GM18505 (cell line): ENCODE measurements around the gene SH2B3.
"Not testable (repeated sequence)": the region's sequence is repeated elsewhere in the genome, so short reads cannot be mapped to it uniquely, and the experiment has no call there.

Source experiments
- ATAC-seq: cut with Tn5 transposase; IDR thresholded peaks from one replicate; pipeline ENCODE4 v1.9.1; 2021; ENCODE audit not compliant: unreplicated experiment
- POLR2A ChIP-seq: IDR thresholded peaks from 4 replicates; pipeline ENCODE4 v1.6.1; 2011; ENCODE audit warnings: borderline replicate concordance; ENCODE audit not compliant: insufficient read depth, insufficient read length; ENCODE audit errors: extremely low read depth

SH2B3 gene

DNA sequence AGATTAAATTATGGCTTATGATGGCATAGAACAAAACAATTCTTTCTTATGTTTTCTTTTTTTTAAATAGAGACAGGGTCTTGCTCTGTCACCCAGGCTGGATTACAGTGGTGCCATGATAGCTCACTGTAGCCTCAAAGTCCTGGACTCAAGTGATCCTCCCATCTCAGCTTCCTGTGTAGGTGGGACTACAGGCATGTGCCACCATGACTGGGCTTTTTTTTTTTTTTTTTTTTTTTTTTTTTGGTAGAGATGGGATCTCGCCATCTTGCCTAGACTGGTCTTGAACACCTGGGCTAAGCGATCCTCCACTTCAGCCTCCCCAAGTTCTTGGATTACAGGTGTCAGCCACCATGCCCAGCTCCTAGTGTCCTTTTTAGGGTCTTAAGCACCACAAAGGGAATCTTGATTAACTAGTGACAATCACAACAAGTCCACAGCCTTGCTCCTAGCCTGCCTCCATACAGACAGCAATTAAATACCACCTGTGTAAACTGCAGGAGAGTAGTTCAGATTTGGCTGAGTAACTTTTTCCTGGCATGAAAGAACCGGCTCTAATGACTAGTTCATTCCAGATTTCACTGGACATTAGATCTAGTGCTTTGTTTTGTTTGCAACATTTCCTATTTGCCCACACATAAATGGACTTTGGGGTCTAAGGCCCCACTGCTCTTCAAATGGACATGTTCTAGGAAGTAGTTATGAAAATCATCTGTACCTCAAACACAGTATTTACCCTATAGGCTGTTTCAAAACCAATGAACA is 61.6 kb downstream of the SH2B3 start:
- TF ChIP-seq POLR2A, result no peak
- no peak for ATAC-seq

DNA sequence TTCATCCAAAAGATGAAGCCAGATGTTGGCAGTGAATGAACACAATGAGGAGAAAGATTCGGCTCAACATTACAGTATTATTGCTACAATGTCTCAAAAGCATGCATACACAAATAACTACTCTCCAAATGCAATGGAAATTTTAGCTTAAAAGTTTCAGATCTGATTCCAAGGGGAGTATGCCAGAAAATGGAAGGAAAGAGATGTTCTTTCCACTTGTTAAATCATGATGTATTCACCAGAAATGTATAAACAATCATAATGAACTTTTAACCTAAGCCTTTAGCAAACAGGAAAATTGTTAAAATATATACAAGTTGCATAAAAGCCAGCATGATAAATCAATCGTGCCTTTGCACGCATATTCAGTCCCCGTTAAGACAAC is 62.1 kb downstream of the SH2B3 start:
- ATAC-seq, result no peak
- TF ChIP-seq POLR2A, result no peak

DNA sequence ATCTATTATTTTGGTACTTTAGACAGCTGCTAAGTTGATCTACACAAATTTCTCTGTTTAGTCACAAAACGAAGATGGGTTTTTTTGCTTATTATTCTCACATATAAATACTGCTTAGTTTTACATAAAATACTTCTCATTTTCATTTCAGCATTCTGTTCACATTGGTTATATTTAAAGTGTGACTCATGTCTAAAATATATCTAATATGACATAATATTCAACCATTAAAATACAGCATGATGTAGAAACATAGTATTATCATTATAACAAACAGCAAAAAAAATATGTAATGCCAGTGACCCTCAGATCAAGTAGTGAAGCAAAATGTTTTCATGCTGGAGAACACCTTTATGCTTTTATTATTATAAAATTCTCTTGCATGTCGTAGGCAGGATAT is 63.7 kb downstream of the SH2B3 start:
- no peak for ATAC-seq
- no peak for TF ChIP-seq POLR2A

DNA sequence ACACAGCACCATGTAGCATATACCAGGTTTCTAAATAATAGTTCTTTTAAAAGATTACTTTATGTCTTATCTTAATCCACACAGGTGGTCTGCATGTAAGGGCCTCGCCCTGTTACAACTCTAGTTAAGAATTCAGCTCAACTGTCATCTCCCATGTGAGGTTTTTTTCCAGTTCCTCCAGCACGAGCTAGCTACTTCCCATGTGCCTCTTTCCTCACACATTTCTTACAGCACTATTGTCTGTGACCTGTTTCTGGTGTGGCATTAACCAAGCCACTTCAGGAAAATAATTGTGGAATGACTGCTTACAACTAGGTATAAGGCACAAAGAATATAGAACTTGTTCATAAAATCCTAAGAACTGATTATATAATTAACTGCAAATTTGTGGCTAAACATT is 65.5 kb downstream of the SH2B3 start:
- no peak for ATAC-seq
- TF ChIP-seq POLR2A, result no peak

DNA sequence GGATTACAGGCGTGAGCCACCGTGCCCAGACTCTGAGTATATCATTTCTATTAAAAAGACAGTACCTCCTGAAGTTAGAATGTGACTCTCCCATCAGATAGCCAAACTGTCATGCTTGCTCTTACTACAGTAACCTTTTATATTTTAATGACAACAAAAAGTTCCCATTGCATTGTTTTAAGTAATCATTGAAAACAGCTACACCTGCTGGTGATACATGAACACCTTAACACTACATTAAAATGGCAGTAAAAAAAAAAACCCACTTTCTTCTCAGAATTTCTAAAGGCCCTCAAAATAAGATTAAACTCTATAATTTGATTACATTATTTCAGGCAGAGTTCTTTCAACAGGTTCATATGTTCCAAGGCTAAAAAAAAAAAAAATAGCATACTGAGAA is 76.7 kb downstream of the SH2B3 start:
- no peak for ATAC-seq
- TF ChIP-seq POLR2A, result no peak

DNA sequence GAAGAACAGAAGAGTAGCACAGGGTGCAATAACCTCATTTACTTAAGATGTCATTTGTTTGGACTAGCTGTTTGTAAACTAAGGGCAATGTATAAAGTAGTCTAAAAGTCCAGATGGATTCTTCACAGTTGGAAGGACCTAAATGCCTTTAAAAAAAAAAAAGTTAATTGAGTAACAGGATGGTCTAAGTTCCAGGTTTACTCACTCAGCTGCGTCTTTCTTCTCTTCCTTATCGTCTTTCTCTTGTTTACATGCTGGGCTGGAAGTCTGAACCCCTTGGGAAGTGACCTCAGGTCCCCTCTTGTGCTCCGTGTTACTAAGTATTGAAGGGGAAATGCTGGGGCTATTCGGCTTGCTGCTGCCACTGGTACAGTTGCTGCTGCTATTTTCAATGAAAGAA is 82.5 kb downstream of the SH2B3 start:
- no peak for ATAC-seq
- TF ChIP-seq POLR2A, result no peak

DNA sequence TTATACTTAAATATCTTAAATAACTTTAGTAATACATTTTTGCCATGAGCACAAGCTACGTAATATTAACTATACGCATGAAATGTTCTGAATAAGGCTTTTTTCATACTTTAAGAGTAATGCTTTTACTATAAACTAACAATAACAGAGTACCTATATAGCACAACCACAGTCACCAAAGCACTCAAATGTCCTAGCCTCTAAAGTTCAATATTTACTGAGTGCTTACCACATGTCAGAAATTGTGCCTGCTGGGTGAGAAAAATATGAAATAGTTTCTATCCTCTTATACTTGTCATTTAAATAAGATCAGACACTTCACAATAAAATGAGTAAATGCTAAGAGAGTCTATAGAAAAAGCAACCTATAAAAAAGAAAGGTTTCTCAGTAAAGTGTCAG is 83.1 kb downstream of the SH2B3 start:
- no peak for TF ChIP-seq POLR2A
- no peak for ATAC-seq

DNA sequence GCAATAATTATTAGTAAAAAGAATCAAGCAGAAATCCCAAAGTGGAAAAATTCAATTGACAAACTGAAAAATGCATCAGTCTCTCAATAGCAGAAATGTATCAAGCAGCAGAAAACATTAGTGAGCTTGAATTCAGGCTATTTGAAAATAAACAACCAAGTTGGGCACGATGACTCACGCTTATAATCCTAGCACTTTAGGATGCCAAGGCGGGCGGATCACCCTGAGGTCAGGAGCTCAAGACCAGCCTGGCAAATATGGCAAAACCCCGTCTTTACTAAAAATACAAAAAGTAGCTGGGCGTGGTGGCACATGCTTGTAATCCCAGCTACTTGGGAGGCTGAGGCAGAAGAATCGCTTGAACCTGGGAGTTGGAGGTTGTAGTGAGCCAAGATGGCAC is 87.3 kb downstream of the SH2B3 start:
- ATAC-seq, result not testable (repeated sequence)

DNA sequence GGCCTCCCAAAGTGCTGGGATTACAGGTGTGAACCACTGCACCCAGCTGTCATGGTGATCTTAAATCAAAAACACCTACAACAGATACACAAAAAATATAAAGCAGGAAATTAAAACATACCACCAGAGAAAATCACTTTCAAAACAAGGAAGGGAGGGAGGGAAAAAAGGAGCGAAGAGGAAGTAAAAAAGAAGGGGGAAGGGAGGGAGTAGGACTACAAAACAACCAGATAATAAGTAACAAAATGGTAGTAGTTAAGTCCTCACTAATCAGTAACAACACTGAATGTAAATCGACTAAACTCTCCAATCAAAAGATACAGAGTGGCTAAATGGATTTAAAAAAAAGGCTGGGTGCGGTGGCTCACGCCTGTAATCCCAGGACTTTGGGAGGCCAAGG is 89.0 kb downstream of the SH2B3 start:
- no peak for TF ChIP-seq POLR2A
- no peak for ATAC-seq
